Stimulated activated CD8-positive, alpha-beta memory T cell treated with anti-CD3 and anti-CD28 coated beads, Interleukin-2, amount 100 ng/mL, for 1 hour (primary cell): ENCODE results near the gene SLC25A36.
A peak's percentile ranks its signal among the peaks of the same experiment; 100 is the strongest.
"Not testable (repeated sequence)": the region's sequence is repeated elsewhere in the genome, so short reads cannot be mapped to it uniquely, and the experiment has no call there.

Experiments used
- DNase-seq, 2 donors: peaks; one replicate each; pipeline ENCODE4 v3.0.0-alpha.2; 2020; ENCODE audit warnings: low read depth in 2 of 2

SLC25A36 gene

DNA sequence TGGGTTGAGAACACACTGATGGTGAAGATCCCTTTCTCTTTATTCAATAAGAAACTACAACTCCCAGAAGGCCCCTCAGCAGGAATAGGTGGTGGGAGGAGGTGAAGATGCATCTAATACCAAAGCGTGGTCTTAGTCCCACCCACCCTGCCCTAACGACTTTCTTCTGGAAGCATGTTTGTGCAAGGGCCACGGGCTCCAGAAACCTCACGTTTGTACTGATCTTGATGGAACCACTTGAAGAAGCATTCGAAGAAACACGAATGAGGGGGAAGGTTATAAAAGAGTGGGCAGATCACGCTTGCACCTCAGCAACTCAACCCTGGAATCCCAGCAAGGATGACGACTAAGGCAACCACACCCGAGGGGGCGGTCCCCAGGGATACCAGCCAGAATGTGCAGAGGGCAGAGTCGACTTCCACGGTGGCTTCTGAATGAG is 10.6 kb upstream of the SLC25A36 start:
- DNase-seq = no peak

DNA sequence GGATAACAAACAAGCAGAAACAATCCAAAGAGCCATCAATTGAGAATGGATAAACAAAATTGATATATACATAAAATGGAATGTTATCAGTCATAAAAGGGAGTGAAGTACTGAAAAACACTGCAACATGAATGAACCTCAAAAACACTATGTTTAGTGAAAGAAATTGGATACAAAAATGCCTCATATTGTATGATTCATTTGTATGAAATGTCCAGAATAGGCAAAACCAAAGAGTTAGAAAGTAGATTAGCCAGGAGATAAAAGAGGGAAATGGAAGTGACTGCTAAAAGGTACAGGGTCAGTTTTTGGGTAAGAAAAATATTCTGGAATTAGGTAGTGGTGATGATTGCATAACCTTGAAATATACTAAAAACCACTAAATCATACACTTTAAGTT is 9.8 kb upstream of the SLC25A36 start:
- no peak for DNase-seq

DNA sequence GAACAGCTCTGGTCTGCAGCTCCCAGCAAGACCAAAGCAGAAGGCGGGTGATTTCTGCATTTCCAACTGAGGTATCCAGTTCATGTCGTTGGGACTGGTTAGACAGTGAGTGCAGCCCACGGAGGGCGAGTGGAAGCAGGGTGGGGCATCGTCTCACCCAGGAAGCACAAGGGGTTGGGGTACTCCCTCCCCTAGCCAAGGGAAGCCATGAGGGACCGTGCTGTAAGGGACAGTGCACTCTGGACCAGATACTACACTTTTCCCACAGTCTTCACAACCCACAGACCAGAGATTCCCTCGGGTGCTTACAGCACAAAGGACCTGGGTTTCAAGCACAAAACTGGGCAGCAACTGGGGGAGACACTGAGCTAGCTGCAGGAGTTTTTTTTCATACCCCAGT is 8.5 kb upstream of the SLC25A36 start:
- no peak for DNase-seq

DNA sequence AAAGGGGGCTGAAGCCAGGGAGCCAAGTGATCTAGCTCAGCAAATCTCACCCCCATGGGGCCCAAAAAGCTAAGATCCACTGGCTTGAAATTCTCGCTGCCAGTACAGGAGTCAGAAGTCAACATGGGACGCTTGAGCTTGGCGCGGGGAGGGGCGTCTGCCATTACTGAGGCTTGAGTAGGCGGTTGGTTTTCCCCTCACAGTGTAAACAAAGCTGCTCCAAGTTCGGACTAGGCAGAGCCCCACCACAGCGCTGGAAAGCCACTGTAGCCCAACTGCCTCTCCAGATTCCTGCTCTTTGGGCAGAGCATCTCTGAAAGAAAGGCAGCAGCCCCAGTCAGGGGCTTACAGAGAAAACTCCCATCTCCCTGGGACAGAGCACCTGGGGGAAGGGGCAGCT is 8.1 kb upstream of the SLC25A36 start:
- DNase-seq = no peak

DNA sequence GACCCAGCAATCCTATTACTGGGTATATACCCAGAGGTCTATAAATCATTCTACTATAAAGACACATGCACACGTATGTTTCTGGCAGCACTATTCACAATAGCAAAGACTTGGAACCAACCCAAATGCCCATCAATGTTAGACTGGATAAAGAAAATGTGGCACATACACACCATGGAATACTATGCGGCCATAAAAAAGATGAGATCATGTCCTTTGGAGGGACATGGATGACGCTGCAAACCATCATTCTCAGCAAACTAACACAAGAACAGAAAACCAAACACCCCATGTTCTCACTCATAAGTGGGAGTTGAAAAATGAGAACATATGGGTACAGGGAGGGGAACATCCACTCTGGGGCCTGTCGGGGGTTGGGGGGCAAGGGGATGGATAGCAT is 2.3 kb upstream of the SLC25A36 start:
- DNase-seq = not testable (repeated sequence)

DNA sequence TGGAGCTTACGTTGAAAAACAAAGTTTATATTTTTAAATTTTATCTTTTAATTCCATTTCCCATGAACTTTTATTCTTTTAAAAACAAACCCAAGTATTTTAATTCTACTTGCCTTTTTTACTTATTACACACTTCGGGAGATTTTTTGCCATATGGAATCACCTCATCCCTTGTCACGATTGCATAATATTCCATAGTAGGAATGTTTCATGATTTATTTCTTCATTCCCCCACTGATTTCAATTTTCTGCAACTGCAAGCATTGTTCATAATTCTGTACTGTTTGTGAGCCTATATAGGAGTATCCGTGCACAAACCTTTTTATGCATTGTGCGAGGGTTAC is 574 bp upstream of the SLC25A36 start:
- DNase-seq = no peak

DNA sequence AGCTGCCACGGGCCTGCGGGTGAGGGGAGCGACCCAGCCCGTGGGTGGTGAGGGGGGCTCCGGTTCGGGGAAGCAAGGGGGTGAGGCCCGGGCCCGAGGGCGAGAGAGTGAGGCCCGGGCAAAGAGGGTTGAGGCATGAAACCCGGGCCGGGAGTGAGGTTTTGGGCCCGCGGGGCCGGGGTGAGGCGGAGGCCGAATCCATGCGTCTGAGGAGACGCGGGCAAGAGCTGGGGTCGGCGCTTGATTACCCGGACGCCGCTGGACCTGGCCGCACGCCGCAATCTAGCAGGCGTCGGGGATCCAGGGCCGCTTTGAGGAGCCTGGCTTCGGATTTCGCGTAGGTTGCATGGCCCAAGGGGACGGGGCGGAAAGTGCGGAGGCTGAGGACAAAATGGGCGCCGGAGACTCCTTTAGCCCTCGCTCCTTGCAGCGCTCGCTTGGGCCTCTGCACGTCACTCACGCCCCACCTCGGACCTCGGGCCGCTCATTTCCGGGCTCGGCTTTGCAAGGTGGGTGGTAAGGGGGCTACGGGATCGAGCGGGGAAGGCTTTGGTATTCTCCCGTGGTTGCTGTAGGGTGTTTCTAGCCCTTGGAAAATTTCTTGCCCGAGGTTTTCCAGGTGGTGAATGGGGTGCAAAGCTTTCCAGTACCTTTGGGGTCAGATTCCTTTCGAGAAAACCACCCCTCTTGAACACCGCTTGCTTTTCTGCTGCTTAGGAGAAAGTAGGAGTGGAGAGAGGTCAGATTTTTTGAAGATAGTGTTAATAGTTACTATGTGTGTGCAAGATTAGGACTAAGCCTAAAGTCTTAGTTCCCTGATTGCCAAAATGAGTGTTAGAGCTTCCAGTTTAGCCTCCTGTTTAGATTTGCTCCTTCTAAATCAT is 827 bp downstream of the SLC25A36 start:
- DNase-seq = peak in 1 of 2 donors; percentile 5

DNA sequence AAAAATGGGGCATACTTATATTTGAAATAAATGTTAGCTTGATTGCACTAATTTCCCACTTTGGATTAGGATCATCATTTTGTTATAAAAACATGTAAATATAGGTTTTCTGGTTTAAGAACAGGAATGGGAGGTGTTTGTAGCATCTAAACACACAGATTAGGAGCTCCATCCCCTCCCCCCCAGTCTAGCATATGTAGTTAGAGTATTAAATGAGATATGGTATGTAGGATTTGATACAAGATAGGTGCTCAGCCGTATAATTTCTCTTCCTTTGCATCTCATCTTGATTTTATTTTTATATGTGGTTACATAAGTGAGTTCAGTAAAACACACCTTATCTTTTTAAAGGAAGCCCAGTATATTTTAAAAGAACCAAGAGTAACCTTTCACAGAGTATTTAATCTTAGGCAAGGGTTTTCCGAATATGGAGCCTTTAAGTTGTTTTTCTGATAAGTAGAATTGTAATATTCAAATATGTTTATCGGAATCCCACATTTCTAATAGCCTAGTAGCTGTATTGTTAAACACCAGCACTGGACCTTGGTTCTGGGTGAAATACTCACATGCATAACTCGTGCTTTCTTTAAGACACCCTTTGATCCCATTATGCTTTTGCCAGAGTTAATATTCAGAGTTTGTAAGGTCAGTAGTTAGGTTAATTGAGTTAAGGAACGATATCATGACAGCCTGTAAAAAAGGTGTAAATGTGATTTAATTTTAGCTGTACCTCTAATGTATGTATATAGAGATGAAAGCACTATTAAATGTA is 2.3 kb downstream of the SLC25A36 start:
- no peak for DNase-seq

DNA sequence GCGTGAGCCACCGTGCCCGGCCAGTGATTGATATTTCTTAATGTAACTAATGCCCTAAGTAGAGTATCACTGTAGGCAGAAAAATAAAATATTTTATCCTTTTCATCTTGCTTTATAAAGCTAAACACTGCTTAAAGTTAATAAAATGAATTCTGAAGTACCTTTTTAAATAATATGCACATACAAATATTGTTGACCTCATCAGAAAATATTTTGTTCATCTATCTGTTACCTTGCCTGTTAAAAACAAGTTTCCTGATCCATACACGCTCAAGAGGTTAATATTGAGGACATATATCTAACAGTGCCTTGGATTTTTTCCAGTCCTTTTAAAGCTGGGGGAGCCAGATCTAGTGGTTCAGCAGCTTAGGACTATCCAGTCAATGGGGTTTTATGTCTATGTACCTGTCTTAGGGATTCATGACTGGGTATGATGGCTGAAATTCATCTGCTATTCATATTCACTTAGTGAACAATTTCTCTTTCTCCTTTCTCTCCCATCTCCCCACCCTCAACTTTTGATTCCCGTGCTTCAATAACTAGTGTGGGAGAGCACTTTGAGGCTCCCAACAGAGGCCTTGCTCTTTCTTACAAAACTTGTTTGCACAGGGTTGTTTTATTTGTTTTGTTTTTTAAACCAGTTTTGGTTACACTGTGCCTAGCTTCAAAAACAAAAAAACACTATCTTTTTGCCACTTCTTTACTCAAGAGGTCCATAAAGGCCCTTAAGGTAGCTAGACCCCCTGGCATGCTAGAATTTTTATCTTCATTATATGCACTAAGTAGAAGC is 7.0 kb downstream of the SLC25A36 start:
- no peak for DNase-seq

DNA sequence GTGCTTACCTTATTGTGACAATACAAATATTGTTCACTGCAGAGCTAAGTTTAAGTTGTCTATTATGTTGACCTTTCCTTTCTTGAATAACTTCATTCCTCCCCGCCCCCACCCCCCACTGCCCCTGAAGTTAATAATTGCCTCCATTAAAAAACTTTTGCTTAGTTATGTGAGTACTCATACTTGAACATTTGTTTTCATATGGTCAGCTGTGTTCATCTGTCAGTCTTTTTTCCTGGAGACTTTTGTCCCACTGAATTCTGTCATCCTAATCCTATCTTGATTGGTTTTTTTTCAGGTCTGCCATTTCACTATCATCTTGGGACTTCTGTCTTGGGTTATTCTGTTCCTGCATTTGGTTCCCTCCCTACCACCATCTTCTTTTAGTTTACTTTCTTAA is 8.5 kb downstream of the SLC25A36 start:
- DNase-seq = no peak

DNA sequence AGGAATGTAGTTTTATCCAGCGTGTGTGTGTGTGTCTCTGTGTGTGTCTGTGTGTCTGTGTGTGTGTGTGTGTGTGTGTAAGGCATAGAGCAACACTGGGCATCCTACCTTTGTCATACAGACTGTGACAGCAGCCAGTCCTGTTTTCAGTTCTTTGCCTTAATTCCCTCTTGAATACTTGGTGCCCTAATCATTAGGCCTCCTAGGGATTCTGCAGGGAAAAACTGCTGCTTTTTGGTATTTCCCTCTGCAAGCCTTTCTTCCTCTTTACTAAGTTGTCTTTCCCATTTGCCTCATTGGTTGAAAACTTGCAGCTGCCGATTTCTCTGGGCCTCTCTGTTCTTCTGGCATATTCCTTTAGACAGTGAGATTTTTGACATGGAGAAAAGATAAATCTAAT is 9.2 kb downstream of the SLC25A36 start:
- DNase-seq = no peak

DNA sequence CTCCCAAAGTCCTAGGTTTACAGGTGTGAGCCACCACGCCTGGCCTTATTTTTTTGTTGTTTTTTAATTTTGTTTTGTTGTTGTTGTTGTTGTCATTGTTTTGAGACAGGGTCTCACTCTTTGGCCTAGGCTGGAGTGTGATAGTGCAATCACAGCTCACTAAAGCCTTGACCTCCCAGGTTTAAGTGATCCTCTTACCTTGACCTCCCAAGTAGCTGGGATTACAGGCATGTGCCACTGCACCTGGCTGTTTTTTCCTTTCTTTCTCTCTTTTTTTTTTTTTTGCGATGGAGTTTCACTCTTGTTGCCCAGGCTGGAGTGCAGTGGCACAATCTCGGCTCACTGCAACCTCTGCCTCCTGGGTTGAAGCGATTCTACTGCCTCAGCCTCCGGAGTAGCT is 10.1 kb downstream of the SLC25A36 start:
- DNase-seq = not testable (repeated sequence)

DNA sequence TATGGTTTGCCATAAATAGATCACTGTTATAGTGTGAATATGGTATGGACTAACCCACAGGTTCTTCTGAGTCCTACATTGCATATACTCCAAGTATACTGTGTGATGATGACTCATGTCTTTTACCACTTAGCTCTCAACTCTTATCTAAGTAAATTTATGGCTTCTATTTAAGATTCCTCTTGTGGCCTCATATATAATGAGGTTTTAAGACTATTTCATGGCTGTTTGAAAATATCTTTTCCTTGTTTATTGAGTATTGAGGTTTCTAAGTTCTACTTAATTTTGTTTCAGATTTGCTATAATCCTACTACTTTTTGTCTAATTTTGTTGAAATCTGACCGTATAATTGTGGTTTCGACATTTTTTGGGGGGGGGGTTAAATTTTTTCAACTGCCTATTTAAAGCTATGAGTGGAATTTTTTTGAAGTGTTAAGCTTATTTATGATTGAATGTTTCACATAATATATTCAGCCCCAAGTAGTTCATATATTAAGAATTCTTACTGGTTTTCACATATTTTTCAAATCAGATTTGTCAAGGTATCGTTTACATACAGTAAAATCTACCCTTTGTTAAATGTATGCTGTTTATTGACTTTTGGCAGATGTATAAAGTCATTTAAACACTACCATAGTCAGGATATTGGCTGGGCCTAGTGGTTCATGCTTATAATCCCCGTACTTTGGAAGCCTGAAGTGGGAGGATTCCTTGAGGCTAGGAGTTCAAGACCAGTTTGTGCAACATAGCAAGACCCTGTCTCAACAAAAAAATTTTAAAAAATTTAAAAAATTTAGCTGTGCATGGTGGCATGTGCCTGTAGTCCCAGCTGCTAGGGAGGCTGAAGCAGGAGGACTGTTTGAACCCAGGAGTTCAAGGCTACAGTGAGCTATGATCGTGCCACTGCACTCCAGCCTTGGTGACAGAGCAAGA is 11.7 kb downstream of the SLC25A36 start:
- no peak for DNase-seq

DNA sequence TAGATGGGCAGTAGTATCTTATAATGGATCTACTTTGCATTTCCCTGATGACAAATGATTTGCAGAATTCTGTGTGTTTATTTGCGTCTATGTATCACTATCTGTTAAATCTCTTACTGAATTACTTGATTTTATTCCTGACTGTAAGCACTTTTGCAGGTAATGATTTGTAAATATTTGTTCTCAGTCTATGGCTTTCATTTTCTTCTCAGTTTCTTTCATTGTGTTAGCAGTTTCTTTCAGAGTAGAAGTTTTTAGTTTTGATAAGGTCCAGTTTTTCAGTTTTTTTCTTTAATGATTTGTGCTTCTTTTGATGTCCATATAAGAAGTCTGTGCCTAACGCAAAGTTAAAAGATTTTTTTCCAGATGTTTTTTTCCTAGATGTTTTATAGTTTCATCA is 12.9 kb downstream of the SLC25A36 start:
- no peak for DNase-seq

DNA sequence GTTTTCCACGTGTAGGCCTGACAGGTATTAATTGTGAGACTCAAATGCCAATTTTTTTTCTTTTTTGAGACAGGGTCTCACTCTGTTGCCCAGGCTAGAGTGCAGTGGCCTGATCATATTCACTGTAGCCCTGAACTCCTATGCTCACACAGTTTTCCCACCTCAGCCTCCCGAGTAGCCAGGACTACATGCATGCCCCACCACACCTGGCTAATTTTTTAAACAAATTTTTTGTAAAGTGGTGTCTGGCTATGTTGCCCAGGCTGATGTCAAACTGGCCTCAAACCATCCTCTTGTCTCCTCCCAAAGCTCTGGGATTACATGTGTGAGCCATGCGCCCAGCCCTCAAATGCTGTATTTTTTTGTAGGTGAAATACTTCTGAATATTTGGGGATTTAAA is 14.0 kb downstream of the SLC25A36 start:
- DNase-seq = no peak

DNA sequence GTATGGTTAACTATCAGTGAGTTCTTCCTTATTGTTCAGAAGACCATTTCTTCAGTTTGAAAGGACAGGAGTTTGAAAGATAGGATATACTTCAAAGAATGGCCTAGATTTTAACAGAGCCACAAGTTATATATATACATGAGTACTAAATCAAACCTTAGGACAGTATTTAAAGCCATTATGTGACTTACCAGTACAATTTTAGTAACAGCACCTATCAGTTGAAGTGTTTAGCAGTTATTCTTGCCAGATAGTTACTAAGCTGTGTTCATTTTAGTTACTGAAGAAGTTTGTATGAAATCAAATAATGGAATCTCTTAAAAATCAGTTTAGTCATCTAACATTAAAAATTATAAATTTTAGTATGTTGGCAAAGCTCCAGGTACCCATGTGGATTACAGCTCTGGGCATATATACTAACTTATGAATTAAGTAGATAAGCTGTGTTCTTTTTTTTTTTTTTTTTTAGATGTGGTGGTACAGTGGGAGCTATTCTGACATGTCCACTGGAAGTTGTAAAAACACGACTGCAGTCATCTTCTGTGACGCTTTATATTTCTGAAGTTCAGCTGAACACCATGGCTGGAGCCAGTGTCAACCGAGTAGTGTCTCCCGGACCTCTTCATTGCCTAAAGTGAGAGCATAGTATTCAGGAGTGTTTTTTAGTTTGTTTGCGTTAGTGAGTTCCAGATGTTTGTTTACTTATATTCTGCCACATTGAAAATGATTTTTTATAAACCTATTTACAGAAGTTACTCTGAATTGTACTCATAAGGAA is 14.6 kb downstream of the SLC25A36 start:
- DNase-seq = no peak

DNA sequence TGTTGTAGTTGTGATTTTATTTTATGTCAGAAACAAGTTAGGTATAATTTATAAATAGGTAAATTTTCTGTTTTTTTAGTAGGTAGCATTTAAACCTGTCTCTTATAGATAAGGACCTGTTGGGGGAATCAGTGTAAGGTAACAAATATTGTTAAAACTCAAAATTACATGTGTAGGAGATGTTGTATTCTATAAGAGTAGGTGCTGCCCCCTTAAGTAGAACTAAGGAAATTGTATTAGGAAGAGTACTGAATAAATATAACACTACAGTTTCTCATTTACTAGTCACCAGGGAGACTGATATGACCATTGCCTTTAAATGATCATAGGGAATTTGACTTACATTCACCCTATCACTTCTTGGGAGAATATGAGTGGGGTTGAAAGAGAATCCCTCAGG is 31.2 kb downstream of the SLC25A36 start:
- no peak for DNase-seq

DNA sequence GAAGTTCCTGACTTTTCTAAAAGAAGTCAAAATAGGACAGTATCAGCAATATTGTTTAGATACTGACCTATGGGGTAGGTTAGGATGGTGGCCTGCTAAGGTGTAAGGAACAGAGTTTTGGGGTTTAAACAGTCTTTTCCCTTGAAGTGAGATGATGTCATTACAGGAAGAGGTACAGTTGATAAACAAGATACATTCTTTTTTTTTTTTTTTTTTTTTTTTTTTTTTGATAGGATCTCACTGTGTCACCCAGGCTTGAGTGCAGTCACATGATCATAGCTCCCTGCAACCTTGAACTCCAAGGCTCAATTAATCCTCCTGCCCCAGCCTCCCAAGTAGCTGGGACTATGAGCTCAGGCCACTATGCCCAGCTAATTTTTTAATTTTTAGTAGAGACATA is 33.3 kb downstream of the SLC25A36 start:
- DNase-seq = no peak

DNA sequence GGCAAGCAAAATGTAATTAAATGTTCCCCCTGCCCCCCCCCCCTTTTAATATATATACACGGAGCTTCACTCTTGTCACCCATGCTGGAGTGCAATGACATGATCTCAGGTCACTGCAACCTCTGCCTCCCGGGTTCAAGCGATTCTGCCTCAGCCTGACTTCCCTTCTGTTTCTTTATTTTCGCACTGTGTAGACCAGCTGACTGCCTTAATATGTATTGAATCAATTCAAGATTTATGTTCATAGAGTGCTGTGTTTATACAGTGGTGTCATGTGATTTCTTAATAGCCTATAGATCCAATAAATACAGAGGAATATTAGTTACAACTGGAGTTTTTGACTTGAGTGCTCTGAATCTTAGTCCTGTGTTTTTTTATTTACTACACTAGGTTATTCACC is 39.0 kb downstream of the SLC25A36 start:
- DNase-seq = no peak

DNA sequence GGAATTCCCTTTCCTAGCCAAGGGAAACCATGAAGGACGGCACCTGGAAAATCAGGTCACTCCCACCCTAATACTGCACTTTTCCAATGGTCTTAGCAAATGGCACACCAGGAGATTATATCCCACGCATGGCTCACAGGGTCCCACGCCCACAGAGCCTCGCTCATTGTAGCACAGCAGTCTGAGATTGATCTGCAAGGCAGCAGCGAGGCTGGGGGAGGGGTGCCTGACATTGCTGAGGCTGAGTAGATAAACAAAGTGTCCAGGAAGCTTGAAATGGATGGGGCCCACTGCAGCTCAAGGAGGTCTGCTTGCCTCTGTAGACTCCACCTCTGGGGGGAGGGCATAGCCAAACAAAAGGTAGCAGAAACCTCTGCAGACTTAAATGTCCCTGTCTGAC is 46.2 kb downstream of the SLC25A36 start:
- not testable (repeated sequence) for DNase-seq
